Neural cell (in vitro differentiated cells): ENCODE results near the gene ARHGEF7. TPM values are rescaled to one million over a fixed set of nuclear protein-coding genes. Genes with fewer than 3 reads are reported as not detected.

Source experiments
- H2AFZ ChIP-seq: fragments of 200-600, 300-800 bp; sonication (generic), shearing (Covaris generic); 2 replicates; pipeline ENCODE4 v1.6.0; 2014; ENCODE audit warnings: low read depth, mild to moderate bottlenecking, antibody characterized with exemption, low read length, moderate library complexity
- H3F3A ChIP-seq: fragments of 200-600 bp; shearing (Covaris generic); 2 replicates; pipeline ENCODE4 v1.6.1; 2016; ENCODE audit warnings: mild to moderate bottlenecking, moderate library complexity, mixed read lengths, antibody characterized with exemption, low read length; ENCODE audit not compliant: insufficient read depth, poor library complexity, severe bottlenecking
- H3K27ac ChIP-seq: fragments of 200-600, 300-800 bp; sonication (generic), shearing (Covaris generic); 2 replicates; pipeline ENCODE4 v1.5.1; 2014; ENCODE audit warnings: mild to moderate bottlenecking, low read length, moderate library complexity
- H3K27me3 ChIP-seq: fragments of 300-800, 200-600 bp; sonication (generic), shearing (Covaris generic); 2 replicates; pipeline ENCODE4 v1.6.0; 2014; ENCODE audit warnings: mild to moderate bottlenecking, low read depth, low read length, moderate library complexity; ENCODE audit not compliant: insufficient read depth
- H3K36me3 ChIP-seq: fragments of 300-800, 200-600 bp; sonication (generic), shearing (Covaris generic); 2 replicates; pipeline ENCODE4 v1.5.1; 2014; ENCODE audit warnings: mild to moderate bottlenecking, antibody characterized with exemption, low read length, moderate library complexity; ENCODE audit not compliant: insufficient read depth
- H3K4me2 ChIP-seq: fragments of 300-800, 200-600 bp; sonication (generic), shearing (Covaris generic); 2 replicates; pipeline ENCODE4 v1.6.0; 2014; ENCODE audit warnings: mild to moderate bottlenecking, low read length
- H3K4me3 ChIP-seq: fragments of 300-800, 200-600 bp; sonication (generic), shearing (Covaris generic); 2 replicates; pipeline ENCODE4 v1.5.1; 2014; ENCODE audit warnings: mild to moderate bottlenecking, low read length, moderate library complexity
- H3K79me2 ChIP-seq: fragments of 200-600 bp; shearing (Covaris generic); replicated peaks from 2 replicates; pipeline ENCODE4 v1.6.0; 2014; ENCODE audit warnings: mild to moderate bottlenecking, low read length, moderate library complexity; ENCODE audit not compliant: insufficient read depth
- H3K9ac ChIP-seq: fragments of 300-800, 200-600 bp; sonication (generic), shearing (Covaris generic); 2 replicates; pipeline ENCODE4 v1.6.1; 2016; ENCODE audit warnings: mild to moderate bottlenecking, low read length, mixed read lengths
- H3K9me2 ChIP-seq: fragments of 200-600 bp; shearing (Covaris generic); 2 replicates; pipeline ENCODE4 v1.6.1; 2016; ENCODE audit warnings: mild to moderate bottlenecking, low read length, mixed read lengths; ENCODE audit not compliant: insufficient read depth
- H3K9me3 ChIP-seq: fragments of 200-600, 300-800 bp; sonication (generic), shearing (Covaris generic); 2 replicates; pipeline ENCODE4 v1.6.1; 2016; ENCODE audit warnings: mild to moderate bottlenecking, mixed run types, low read length, moderate library complexity, mixed read lengths
- H4K20me1 ChIP-seq: fragments of 200-600 bp; shearing (Covaris generic); 2 replicates; pipeline ENCODE4 v1.6.1; 2016; ENCODE audit warnings: mild to moderate bottlenecking, mixed run types; ENCODE audit not compliant: insufficient read depth
- CTCF ChIP-seq: fragments of 450-650 bp; IDR thresholded peaks from 2 replicates; pipeline ENCODE4 v1.5.1; 2014; ENCODE audit warnings: antibody characterized with exemption, mild to moderate bottlenecking, moderate library complexity; ENCODE audit not compliant: poor library complexity, severe bottlenecking
- EP300 ChIP-seq: fragments of 450-650 bp; conservative IDR thresholded peaks from 2 replicates; pipeline ENCODE4 v1.6.1; 2014; ENCODE audit warnings: antibody characterized with exemption, mild to moderate bottlenecking, moderate library complexity; ENCODE audit not compliant: poor library complexity, severe bottlenecking
- EZH2 ChIP-seq: fragments of 200-600, 300-800 bp; shearing (Covaris generic), sonication (generic); IDR thresholded peaks from 2 replicates; pipeline ENCODE4 v1.6.1; 2014; ENCODE audit warnings: antibody characterized with exemption, low read length, borderline replicate concordance, mild to moderate bottlenecking; ENCODE audit not compliant: insufficient read depth, poor library complexity, severe bottlenecking
- MXI1 ChIP-seq: fragments of 450-650 bp; conservative IDR thresholded peaks from 2 replicates; pipeline ENCODE4 v1.6.1; 2014; ENCODE audit warnings: antibody characterized with exemption, mild to moderate bottlenecking; ENCODE audit not compliant: poor library complexity, severe bottlenecking
- POLR2AphosphoS5 ChIP-seq: IDR thresholded peaks from 2 replicates; pipeline ENCODE4 v1.6.1; 2012
- RAD21 ChIP-seq: fragments of 450-650 bp; conservative IDR thresholded peaks from 2 replicates; pipeline ENCODE4 v1.6.1; 2014; ENCODE audit warnings: antibody characterized with exemption, mild to moderate bottlenecking, moderate library complexity
- REST ChIP-seq: IDR thresholded peaks from 2 replicates; pipeline ENCODE4 v1.6.1; 2012; ENCODE audit warnings: borderline replicate concordance
- SMC3 ChIP-seq: fragments of 450-650 bp; conservative IDR thresholded peaks from 2 replicates; pipeline ENCODE4 v1.6.1; 2014; ENCODE audit warnings: antibody characterized with exemption, mild to moderate bottlenecking, moderate library complexity; ENCODE audit not compliant: poor library complexity
- TAF1 ChIP-seq: IDR thresholded peaks from 2 replicates; pipeline ENCODE4 v1.6.1; 2012; ENCODE audit warnings: low read depth
- polyA plus RNA-seq: library from polyadenylated mRNA; depleted of rRNA; stranded (reverse); fragments of >200 nt; gene quantifications from 2 replicates; pipeline ENCODE4 v1.2.3, GENCODE V29; 2014

ARHGEF7 gene
- polyA plus RNA-seq, 1 donor from 2014 or later, result 155 TPM

- Histone ChIP-seq H3K4me2 (no peak overlapping the region), H3K9me3 (no peaks in the 10 kb centered on the region), H3K9ac (no peak overlapping the region), H3F3A (no peaks in the 10 kb centered on the region), H2AFZ (no peak overlapping the region), H3K27ac (no peak overlapping the region), H4K20me1 (no peaks in the 10 kb centered on the region), H3K4me3 (no peak overlapping the region), H3K27me3 (no peaks in the 10 kb centered on the region), H3K79me2 (no peaks in the 10 kb centered on the region), H3K9me2 (no peaks in the 10 kb centered on the region), H3K36me3 (no peaks in the 10 kb centered on the region)
- TF ChIP-seq TAF1 (no peak), POLR2AphosphoS5 (no peak), EP300 (no peak), SMC3 (no peak), EZH2 (no peak), MXI1 (no peak), RAD21 (no peak), REST (no peak), CTCF (no peak)
These were observed 207.1 kb downstream of the ARHGEF7 start for GRCh38 chr13:111322001-111322915.

GRCh38 chr13:111322916-111323331 lies 207.8 kb downstream of the ARHGEF7 start:
- Histone ChIP-seq H4K20me1 (no peaks in the 10 kb centered on the region), H3K4me3 (no peak overlapping the region), H3K27ac (no peak overlapping the region), H3K9me3 (no peaks in the 10 kb centered on the region), H2AFZ (no peak overlapping the region), H3K79me2 (no peaks in the 10 kb centered on the region), H3K4me2 (no peak overlapping the region), H3F3A (no peaks in the 10 kb centered on the region), H3K9ac (no peak overlapping the region), H3K9me2 (no peaks in the 10 kb centered on the region), H3K27me3 (no peaks in the 10 kb centered on the region), H3K36me3 (no peaks in the 10 kb centered on the region)
- TF ChIP-seq RAD21, result no peak
